Ovary (tissue), 3 donors: Measurements from ENCODE around the gene KRTAP4-4.

Experiments used
- CTCF ChIP-seq, 3 donors: fragments of 450-650 bp in 2 of 3; fragments of 200-600 bp in 1 of 3; IDR thresholded peaks; one replicate each; pipeline versions ENCODE4 v1.5.1 to v1.8.0; 2016 to 2022; ENCODE audit warnings: antibody characterized with exemption in 3 of 3, mild to moderate bottlenecking in 1 of 3
- EP300 ChIP-seq: sonication (generic); formaldehyde crosslinking; IDR thresholded peaks from one replicate; pipeline ENCODE4 v1.6.1; 2017; ENCODE audit warnings: antibody characterized with exemption
- donor health status: DM: no; HTN: no; CAD: no.

- no peak for TF ChIP-seq CTCF (IDR thresholded peaks at IDR 0.05)
- TF ChIP-seq EP300: no peak
Observed at GRCh38 chr17:41186872-41187271, 26.3 kb upstream of the KRTAP4-4 start.
